HepG2 (cell line): Measurements from ENCODE around the gene CISTR. TPM values are rescaled to one million over a fixed set of nuclear protein-coding genes. Genes with fewer than 3 reads are reported as not detected.

ENCODE experiments used
- ATAC-seq: fragments of 200-7000 bp; cut with Tn5 transposase; 3 replicates; pipeline ENCODE4 v1.9.1; 2020; ENCODE audit warnings: mild to moderate bottlenecking, moderate library complexity
- BruUV-seq: library from RNA; stranded (reverse); fragments of 400-500 nt; replicated peaks from 2 replicates; lab custom pipeline; 2021; lab: Mats Ljungman, UMichigan
- CTCF ChIA-PET: fragments of 300-600 bp; formaldehyde crosslinking; extraction: SDS; loops from one replicate; lab custom pipeline; 2021; ENCODE audit warnings: low total read pairs, inconsistent platforms, low intra/inter-chr PET ratio; lab: Yijun Ruan, JAX
- POLR2A ChIA-PET: fragments of 350-600 bp; sonication (Branson Sonifier 250); formaldehyde crosslinking; loops from one replicate; lab custom pipeline; 2020; ENCODE audit warnings: antibody characterized with exemption, inconsistent platforms; lab: Yijun Ruan, JAX
- DNase-seq: peaks from one replicate; pipeline ENCODE4 v3.0.0-alpha.2; 2015; ENCODE audit warnings: low spot score
- FAIRE-seq: peaks from 3 replicates; lab custom pipeline; 2011; peaks lifted over from hg19 to GRCh38; lab: Jason Lieb, UNC
- H2AFZ ChIP-seq: one replicate; pipeline ENCODE4 v1.6.1; 2011; ENCODE audit warnings: low read length, inconsistent platforms
- H3K27ac ChIP-seq: fragments of 300-600 bp; 3 replicates; pipeline ENCODE4 v1.8.0; 2011; ENCODE audit warnings: mixed run types, mild to moderate bottlenecking, mixed read lengths, low read length, inconsistent platforms; ENCODE audit not compliant: insufficient read depth; ENCODE audit errors: extremely low read length
- H3K27me3 ChIP-seq, 2 experiments: fragments of 200-600 bp in 1 of 2; 2 replicates in 1 of 2; 3 replicates in 1 of 2; pipeline versions ENCODE4 v1.6.0 to v1.8.0; 2011; ENCODE audit warnings: low read length in 2 of 2, mild to moderate bottlenecking in 2 of 2, moderate library complexity in 2 of 2, inconsistent platforms in 1 of 2; ENCODE audit not compliant: insufficient read depth in 2 of 2, control insufficient read depth in 1 of 2
- H3K36me3 ChIP-seq, 2 experiments: fragments of 200-600 bp in 1 of 2; replicated peaks in 1 of 2; 2 replicates in 1 of 2; 3 replicates in 1 of 2; pipeline versions ENCODE4 v1.5.1 to v1.8.0; 2011; ENCODE audit warnings: low read length in 2 of 2, inconsistent platforms in 1 of 2; ENCODE audit not compliant: insufficient read depth in 2 of 2, control insufficient read depth in 1 of 2
- H3K4me1 ChIP-seq: 2 replicates; pipeline ENCODE4 v1.5.1; 2012; ENCODE audit warnings: low read length, inconsistent platforms; ENCODE audit not compliant: insufficient read depth
- H3K4me2 ChIP-seq: 2 replicates; pipeline ENCODE4 v1.6.0; 2011; ENCODE audit warnings: low read depth, low read length, inconsistent platforms
- H3K4me3 ChIP-seq, 3 experiments: fragments of 200-600 bp in 1 of 3; sonication (generic), shearing (Covaris generic) in 1 of 3; replicated peaks in 1 of 3; 2 replicates each; pipeline ENCODE4 v1.5.1; 2011 to 2016; ENCODE audit warnings: low read length in 3 of 3, inconsistent platforms in 2 of 3, low read depth in 2 of 3, mild to moderate bottlenecking in 2 of 3, control low read depth in 1 of 3, mixed read lengths in 1 of 3; ENCODE audit not compliant: insufficient read depth in 1 of 3
- H3K79me2 ChIP-seq: one replicate; pipeline ENCODE4 v1.6.1; 2011; ENCODE audit warnings: low read length, inconsistent platforms; ENCODE audit not compliant: insufficient read depth
- H3K9ac ChIP-seq: 2 replicates; pipeline ENCODE4 v1.6.0; 2011; ENCODE audit warnings: mild to moderate bottlenecking, low read depth, low read length, inconsistent platforms; ENCODE audit not compliant: insufficient read depth
- H3K9me3 ChIP-seq: 2 replicates; pipeline ENCODE4 v1.5.1; 2012; ENCODE audit warnings: mild to moderate bottlenecking, low read length
- H4K20me1 ChIP-seq: 2 replicates; pipeline ENCODE4 v1.6.0; 2011; ENCODE audit warnings: inconsistent platforms, mild to moderate bottlenecking, low read length, moderate library complexity; ENCODE audit not compliant: insufficient read depth
- EZH2 ChIP-seq: conservative IDR thresholded peaks from 2 replicates; pipeline ENCODE4 v1.6.1; 2012; ENCODE audit warnings: mild to moderate bottlenecking, low read depth, low read length, moderate library complexity
- HOXA5 ChIP-seq: sonication (generic); formaldehyde crosslinking; IDR thresholded peaks from 2 replicates; pipeline ENCODE4 v1.4.0; 2020; ENCODE audit warnings: missing genetic modification reagents
- ZNF333 ChIP-seq: sonication (generic); formaldehyde crosslinking; IDR thresholded peaks from 2 replicates; pipeline ENCODE4 v1.4.0; 2020; ENCODE audit warnings: mild to moderate bottlenecking, missing genetic modification reagents, borderline replicate concordance
- WGBS: methylation state at CpG from one replicate; pipeline ENCODE4 v1.1.6; 2017; ENCODE audit warnings: low lambda C conversion rate; 5-methylcytosine and 5-hydroxymethylcytosine counted together
- in situ Hi-C: cut with HindIII; loops from 2 replicates; pipeline ENCODE4 v1.10.0; 2017; ENCODE audit warnings: low pct_unique_long_range_greater_than_20kb; ENCODE audit not compliant: extremely low pct_ligation_motif_present
- intact Hi-C: fragments of 100-400 bp; cut with micrococcal nuclease; formaldehyde crosslinking; loops from one replicate; pipeline ENCODE4 v1.10.0; 2022; ENCODE audit not compliant: unreplicated experiment
- polyA plus RNA-seq, 8 experiments: library from polyadenylated mRNA; depleted of rRNA in 3 of 8; stranded (reverse) in 7 of 8; unstranded in 1 of 8; fragments of >200 nt; fragmentation: Illumina TruSeq in 4 of 8; extraction: Trizol in 4 of 8; gene quantifications; 2 replicates each; pipeline versions ENCODE4 v1.2.1 to v1.2.3, GENCODE V29; 2011 to 2016; ENCODE audit warnings: low read depth in 4 of 8, missing spikeins in 1 of 8, mixed read lengths in 1 of 8; ENCODE audit not compliant: insufficient read depth in 1 of 8
- total RNA-seq, 5 experiments: library from RNA; depleted of rRNA; stranded (reverse); fragments of >200 nt; fragmentation: Illumina TruSeq; extraction: Trizol; gene quantifications; 2 replicates each; pipeline ENCODE4 v1.2.3, GENCODE V29; 2016; ENCODE audit warnings: low read depth in 1 of 5
- TF ChIP-seq, protein P1 (sequence below): sonication (generic); formaldehyde crosslinking; IDR thresholded peaks from 2 replicates; pipeline ENCODE4 v1.4.0; 2020; ENCODE audit warnings: missing genetic modification reagents
- TF ChIP-seq, protein P2 (sequence below): sonication (generic); formaldehyde crosslinking; IDR thresholded peaks from 2 replicates; pipeline ENCODE4 v1.8.0; 2022; ENCODE audit warnings: mild to moderate bottlenecking, missing genetic modification reagents, moderate library complexity
- TF ChIP-seq, protein P3 (sequence below): sonication (generic); formaldehyde crosslinking; IDR thresholded peaks from 2 replicates; pipeline ENCODE4 v1.5.0; 2020; ENCODE audit warnings: mild to moderate bottlenecking, missing genetic modification reagents

The CISTR gene
- total and polyA plus RNA-seq, 2 of the 13 experiments (the other 11 are each of a cell fraction or from before 2014, with no cell fraction given), result not detected

DNA sequence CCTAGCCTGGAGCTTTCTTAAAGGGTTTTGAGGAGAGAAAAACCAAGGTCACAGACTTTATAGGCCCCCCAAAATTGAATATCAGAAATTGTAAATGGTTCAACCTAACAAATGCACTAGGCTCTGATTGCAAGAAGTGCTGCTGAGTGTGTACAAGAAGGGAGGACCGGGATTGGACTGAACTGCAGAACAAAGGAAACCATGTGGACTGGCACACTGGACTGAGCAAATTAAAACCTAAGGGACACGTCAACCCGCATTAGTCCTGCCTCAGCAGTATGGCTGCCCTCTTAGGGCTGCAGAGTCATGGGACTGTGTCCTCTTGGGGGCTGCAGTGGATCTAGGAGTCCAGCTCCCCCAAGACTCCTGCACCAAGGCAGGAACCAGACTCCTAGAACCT is 842 bp upstream of the CISTR start:
- CTCF ChIA-PET, result no interaction called here
- no peak overlapping the region for H3K27ac ChIP-seq
- no peaks in the 10 kb centered on the region for H3K36me3 ChIP-seq
- H3K9me3 ChIP-seq, result no peaks in the 10 kb centered on the region
- TF ChIP-seq ZNF333 (CRISPR knock-in tag) (0 out of 2 replicates have a peak, but pooled peaks have one; percentile 1), HOXA5 (CRISPR knock-in tag) (no peak)
- TF ChIP-seq, all 625 proteins: peak for 1
- no peak for ATAC-seq
- FAIRE-seq, result no peak
- WGBS, result 51% methylated on average over 3 of the region's 3 CpGs
- Histone ChIP-seq H3K4me2 (no peak overlapping the region), H4K20me1 (no peaks in the 10 kb centered on the region), H3K9ac (no peak overlapping the region), H2AFZ (no peak overlapping the region), H3K4me3 (no peak overlapping the region), H3K79me2 (no peaks in the 10 kb centered on the region), H3K27me3 (peaks cover 6 to 92% of the 10 kb centered on the region in 2 experiments; a peak in 4 of 5 replicates), H3K4me1 (peaks cover 23% of the 10 kb centered on the region)
- intact Hi-C loops (no loop called here), in situ Hi-C loops (loop anchor here (10.0 kb wide), 1 partner anchor 462 kb away; no protein-coding TSS in a partner anchor)
- no peak for DNase-seq
- no TSS peak for BruUV-seq
- POLR2A ChIA-PET, result no interaction called here

GRCh38 chr12:53752192-53752601 is 418 bp upstream of the CISTR start:
- Histone ChIP-seq H3K27ac (no peak overlapping the region), H3K27me3 (peaks cover 7 to 92% of the 10 kb centered on the region in 2 experiments; a peak in 4 of 5 replicates), H2AFZ (no peak overlapping the region), H3K36me3 (no peaks in the 10 kb centered on the region), H3K4me2 (peak overlapping the region; percentile 87), H3K4me1 (peaks cover 23% of the 10 kb centered on the region), H3K4me3 (peak overlapping the region; percentile 38 to 73 (median 45); a peak in 4 of 6 replicates), H3K79me2 (no peaks in the 10 kb centered on the region), H3K9ac (no peak overlapping the region), H4K20me1 (no peaks in the 10 kb centered on the region), H3K9me3 (no peaks in the 10 kb centered on the region)
- FAIRE-seq, result no peak
- no TSS peak for BruUV-seq
- intact Hi-C loops (no loop called here), in situ Hi-C loops (loop anchor here (10.0 kb wide), 1 partner anchor 463 kb away; no protein-coding TSS in a partner anchor)
- POLR2A ChIA-PET, result no interaction called here
- WGBS, result 27% methylated on average over 9 of the region's 13 CpGs
- no peak for ATAC-seq
- TF ChIP-seq EZH2 (0 out of 2 replicates have a peak, but pooled peaks have one; percentile 88), ZNF333 (CRISPR knock-in tag) (0 out of 2 replicates have a peak, but pooled peaks have one; percentile 3)
- TF ChIP-seq, protein P1, sequence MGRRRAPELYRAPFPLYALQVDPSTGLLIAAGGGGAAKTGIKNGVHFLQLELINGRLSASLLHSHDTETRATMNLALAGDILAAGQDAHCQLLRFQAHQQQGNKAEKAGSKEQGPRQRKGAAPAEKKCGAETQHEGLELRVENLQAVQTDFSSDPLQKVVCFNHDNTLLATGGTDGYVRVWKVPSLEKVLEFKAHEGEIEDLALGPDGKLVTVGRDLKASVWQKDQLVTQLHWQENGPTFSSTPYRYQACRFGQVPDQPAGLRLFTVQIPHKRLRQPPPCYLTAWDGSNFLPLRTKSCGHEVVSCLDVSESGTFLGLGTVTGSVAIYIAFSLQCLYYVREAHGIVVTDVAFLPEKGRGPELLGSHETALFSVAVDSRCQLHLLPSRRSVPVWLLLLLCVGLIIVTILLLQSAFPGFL, result no peak
- TF ChIP-seq, protein P2, sequence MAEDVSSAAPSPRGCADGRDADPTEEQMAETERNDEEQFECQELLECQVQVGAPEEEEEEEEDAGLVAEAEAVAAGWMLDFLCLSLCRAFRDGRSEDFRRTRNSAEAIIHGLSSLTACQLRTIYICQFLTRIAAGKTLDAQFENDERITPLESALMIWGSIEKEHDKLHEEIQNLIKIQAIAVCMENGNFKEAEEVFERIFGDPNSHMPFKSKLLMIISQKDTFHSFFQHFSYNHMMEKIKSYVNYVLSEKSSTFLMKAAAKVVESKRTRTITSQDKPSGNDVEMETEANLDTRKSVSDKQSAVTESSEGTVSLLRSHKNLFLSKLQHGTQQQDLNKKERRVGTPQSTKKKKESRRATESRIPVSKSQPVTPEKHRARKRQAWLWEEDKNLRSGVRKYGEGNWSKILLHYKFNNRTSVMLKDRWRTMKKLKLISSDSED, result no peak
- TF ChIP-seq, protein P3, sequence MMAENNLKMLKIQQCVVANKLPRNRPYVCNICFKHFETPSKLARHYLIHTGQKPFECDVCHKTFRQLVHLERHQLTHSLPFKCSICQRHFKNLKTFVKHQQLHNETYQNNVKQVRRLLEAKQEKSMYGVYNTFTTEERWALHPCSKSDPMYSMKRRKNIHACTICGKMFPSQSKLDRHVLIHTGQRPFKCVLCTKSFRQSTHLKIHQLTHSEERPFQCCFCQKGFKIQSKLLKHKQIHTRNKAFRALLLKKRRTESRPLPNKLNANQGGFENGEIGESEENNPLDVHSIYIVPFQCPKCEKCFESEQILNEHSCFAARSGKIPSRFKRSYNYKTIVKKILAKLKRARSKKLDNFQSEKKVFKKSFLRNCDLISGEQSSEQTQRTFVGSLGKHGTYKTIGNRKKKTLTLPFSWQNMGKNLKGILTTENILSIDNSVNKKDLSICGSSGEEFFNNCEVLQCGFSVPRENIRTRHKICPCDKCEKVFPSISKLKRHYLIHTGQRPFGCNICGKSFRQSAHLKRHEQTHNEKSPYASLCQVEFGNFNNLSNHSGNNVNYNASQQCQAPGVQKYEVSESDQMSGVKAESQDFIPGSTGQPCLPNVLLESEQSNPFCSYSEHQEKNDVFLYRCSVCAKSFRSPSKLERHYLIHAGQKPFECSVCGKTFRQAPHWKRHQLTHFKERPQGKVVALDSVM (CRISPR knock-in tag), result no peak
- DNase-seq, result no peak
- CTCF ChIA-PET, result no interaction called here
